Peyer's patch (tissue), 4 donors: ENCODE measurements around the gene RNF126. TPM values are rescaled to one million over a fixed set of nuclear protein-coding genes. Genes with fewer than 3 reads are reported as not detected.

Source experiments
- DNase-seq, 3 donors: peaks; one replicate each; pipeline ENCODE4 v3.0.0-alpha.2; 2017 to 2019
- H3K27ac ChIP-seq, 4 donors: fragments of 200-600 bp; sonication (generic); one replicate each; pipeline ENCODE4 v1.5.1; 2016 to 2019
- H3K27me3 ChIP-seq, 2 donors: fragments of 200-600 bp; sonication (generic); one replicate each; pipeline ENCODE4 v1.5.1; 2019
- H3K36me3 ChIP-seq, 3 donors: fragments of 200-600 bp; sonication (generic); one replicate each; pipeline ENCODE4 v1.5.1; 2016 to 2019
- H3K4me1 ChIP-seq, 4 donors: fragments of 200-600 bp; sonication (generic); one replicate each; pipeline ENCODE4 v1.5.1; 2016 to 2019
- H3K4me3 ChIP-seq, 4 donors: fragments of 200-600 bp; sonication (generic); 1 replicate in 3 of 4; 2 replicates in 1 of 4; pipeline ENCODE4 v1.5.1; 2016 to 2019; ENCODE audit warnings: mild to moderate bottlenecking in 1 of 4
- H3K9me3 ChIP-seq, 4 donors: fragments of 200-600 bp; sonication (generic); one replicate each; pipeline ENCODE4 v1.5.1; 2016 to 2019; ENCODE audit warnings: mild to moderate bottlenecking in 1 of 4
- POLR2A ChIP-seq, 2 donors: fragments of 450-650 bp; IDR thresholded peaks; one replicate each; pipeline ENCODE4 v1.5.1; 2017; ENCODE audit warnings: antibody characterized with exemption in 2 of 2, mild to moderate bottlenecking in 2 of 2, moderate library complexity in 2 of 2
- total RNA-seq, 4 donors: library from RNA; depleted of rRNA; stranded (reverse); fragments of >200 nt; gene quantifications; one replicate each; pipeline ENCODE4 v1.1.0, GENCODE V29; 2016
- TF ChIP-seq, protein P1 (sequence below), 6 experiments: fragments of 450-650 bp in 4 of 6; fragments of 200-600 bp in 2 of 6; sonication (generic) in 1 of 6; IDR thresholded peaks; one replicate each; pipeline ENCODE4 v1.5.1; 2017 to 2019; ENCODE audit warnings: antibody characterized with exemption in 6 of 6, mild to moderate bottlenecking in 3 of 6, moderate library complexity in 1 of 6

RNF126 gene
- total RNA-seq, 4 donors from 2014 or later: 83.3 to 119 (median 115) TPM

DNA sequence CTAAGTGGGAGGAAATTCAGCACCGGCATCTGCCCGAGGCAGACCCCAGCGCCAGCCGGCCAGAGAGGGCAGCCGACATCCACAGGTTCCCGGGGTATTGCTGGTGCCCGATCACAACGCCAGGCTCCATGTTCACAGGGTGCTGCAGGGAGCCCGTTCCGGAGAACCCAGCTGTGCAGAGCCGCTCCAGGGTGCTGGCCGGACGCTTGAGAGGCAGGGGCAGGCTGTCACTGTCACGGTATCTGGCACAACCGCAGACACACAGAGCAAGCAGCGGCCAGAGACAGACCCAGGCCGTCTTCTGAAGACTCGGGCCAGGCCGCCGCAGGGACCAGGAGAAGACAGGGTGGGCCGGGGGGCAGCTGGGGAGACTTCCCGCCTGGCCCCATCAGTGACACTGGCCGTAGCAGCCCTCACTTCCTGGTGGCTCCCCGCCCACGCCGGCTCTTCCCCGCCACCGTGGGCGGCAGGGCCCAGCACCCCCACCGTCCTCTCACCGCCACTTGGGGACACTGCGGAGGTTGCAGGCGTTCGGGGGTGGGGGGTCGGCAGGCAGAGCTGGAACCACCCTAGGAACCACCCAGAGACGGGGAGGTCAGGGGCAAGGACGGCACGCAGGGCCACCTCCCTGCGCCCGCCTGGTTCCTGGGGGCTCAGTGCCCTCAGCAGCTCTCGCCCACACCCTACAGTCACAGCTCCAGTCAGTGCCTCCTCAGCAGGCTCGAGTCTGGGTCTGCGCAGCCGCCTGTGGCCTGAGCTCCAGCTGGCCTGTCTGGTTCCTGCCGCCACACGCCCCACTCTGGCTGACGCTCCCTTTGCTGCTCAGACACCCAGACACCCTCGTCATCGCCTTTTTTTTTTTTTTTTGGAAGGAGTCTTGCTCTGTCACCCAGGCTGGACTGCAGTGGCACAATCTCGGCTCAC lies 3.8 kb downstream of the RNF126 start:
- Histone ChIP-seq H3K9me3 (no peaks in the 10 kb centered on the region), H3K4me1 (peaks cover 4 to 60% (median 42%) of the 10 kb centered on the region in 4 donors), H3K4me3 (peak overlapping the region in 3 of 4 donors; percentile 23 to 100 (median 96)), H3K27ac (peak overlapping the region; percentile 94 to 99 (median 98)), H3K27me3 (no peaks in the 10 kb centered on the region), H3K36me3 (peaks cover 0 to 11% (median 0%) of the 10 kb centered on the region in 3 donors)
- peak in 2 of 3 donors; percentile 68 to 82 for DNase-seq
- TF ChIP-seq, protein P1, sequence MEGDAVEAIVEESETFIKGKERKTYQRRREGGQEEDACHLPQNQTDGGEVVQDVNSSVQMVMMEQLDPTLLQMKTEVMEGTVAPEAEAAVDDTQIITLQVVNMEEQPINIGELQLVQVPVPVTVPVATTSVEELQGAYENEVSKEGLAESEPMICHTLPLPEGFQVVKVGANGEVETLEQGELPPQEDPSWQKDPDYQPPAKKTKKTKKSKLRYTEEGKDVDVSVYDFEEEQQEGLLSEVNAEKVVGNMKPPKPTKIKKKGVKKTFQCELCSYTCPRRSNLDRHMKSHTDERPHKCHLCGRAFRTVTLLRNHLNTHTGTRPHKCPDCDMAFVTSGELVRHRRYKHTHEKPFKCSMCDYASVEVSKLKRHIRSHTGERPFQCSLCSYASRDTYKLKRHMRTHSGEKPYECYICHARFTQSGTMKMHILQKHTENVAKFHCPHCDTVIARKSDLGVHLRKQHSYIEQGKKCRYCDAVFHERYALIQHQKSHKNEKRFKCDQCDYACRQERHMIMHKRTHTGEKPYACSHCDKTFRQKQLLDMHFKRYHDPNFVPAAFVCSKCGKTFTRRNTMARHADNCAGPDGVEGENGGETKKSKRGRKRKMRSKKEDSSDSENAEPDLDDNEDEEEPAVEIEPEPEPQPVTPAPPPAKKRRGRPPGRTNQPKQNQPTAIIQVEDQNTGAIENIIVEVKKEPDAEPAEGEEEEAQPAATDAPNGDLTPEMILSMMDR (IDR thresholded peaks at IDR 0.05): no peak
- no peak for TF ChIP-seq POLR2A (IDR thresholded peaks at IDR 0.05)

DNA sequence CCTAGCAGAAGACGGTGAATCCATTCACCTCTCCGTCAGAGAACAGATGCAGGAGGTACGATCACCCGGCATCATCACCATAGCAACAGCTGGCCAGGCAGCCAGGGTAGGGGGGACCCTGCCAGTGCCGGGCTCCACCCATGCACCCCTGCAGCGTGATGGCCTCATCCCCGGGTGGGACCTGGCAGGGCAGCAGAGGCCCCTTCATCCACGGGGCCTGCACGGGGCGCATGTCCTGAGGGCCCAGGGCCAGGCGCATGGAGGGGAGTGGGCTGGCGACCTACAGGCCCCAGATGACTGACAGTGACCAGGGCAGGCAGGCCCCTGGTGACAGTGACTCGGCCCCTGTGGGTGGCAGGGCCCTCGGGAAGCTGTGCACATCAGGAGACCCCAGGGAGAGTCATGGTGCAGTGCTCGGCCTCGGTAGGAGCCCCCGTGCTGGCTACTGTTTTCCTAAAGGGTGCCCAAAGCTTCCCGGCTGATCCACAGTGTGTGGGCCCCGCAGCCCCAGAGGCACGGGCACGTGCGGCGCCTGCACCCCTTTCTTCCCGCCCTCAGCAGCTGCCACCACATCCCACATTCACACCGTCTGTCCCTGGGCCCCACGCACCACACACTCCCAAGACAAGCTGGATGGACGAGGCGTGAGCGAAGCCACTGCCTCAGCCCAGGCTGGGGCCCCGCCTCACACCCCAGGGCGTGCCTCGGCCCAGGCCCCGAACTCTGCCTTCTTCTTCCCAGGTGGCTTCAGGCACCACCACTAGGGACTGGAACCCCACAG lies 4.8 kb downstream of the RNF126 start:
- DNase-seq: peak in 1 of 3 donors; percentile 47
- Histone ChIP-seq H3K9me3 (no peaks in the 10 kb centered on the region), H3K27me3 (no peaks in the 10 kb centered on the region), H3K36me3 (peaks cover 0 to 20% (median 0%) of the 10 kb centered on the region in 3 donors), H3K4me3 (peak overlapping the region in 2 of 4 donors; percentile 10 to 23), H3K4me1 (peaks cover 0 to 56% (median 36%) of the 10 kb centered on the region in 4 donors), H3K27ac (peak overlapping the region in 1 of 4 donors; percentile 94)
- TF ChIP-seq, protein P1 (IDR thresholded peaks at IDR 0.05): no peak
- TF ChIP-seq POLR2A (IDR thresholded peaks at IDR 0.05): no peak

DNA sequence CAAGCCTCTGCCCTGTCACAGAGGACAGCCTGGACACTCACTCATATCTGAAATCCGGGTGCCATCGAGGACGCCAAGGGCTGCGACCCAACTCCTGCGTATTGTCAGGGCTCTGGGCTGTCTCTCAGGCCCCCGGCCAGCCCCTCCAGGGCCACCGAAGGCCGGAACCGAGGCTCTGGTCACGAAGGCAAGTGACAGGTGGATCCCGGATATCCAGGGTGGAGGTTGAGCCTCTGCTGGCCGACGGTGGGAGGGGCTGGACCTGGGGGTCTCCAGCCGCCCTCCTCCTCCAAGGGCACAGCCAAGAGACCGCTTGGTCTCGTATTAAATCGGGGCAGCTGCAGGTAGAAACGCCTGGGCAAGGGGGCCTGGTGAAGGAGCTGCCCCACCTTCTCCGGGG lies 5.4 kb downstream of the RNF126 start:
- Histone ChIP-seq H3K36me3 (peaks cover 0 to 25% (median 0%) of the 10 kb centered on the region in 3 donors), H3K9me3 (no peaks in the 10 kb centered on the region), H3K4me3 (no peak overlapping the region), H3K4me1 (peaks cover 0 to 56% (median 36%) of the 10 kb centered on the region in 4 donors), H3K27ac (peak overlapping the region in 1 of 4 donors; percentile 94), H3K27me3 (no peaks in the 10 kb centered on the region)
- DNase-seq: no peak
- TF ChIP-seq POLR2A (IDR thresholded peaks at IDR 0.05): no peak

DNA sequence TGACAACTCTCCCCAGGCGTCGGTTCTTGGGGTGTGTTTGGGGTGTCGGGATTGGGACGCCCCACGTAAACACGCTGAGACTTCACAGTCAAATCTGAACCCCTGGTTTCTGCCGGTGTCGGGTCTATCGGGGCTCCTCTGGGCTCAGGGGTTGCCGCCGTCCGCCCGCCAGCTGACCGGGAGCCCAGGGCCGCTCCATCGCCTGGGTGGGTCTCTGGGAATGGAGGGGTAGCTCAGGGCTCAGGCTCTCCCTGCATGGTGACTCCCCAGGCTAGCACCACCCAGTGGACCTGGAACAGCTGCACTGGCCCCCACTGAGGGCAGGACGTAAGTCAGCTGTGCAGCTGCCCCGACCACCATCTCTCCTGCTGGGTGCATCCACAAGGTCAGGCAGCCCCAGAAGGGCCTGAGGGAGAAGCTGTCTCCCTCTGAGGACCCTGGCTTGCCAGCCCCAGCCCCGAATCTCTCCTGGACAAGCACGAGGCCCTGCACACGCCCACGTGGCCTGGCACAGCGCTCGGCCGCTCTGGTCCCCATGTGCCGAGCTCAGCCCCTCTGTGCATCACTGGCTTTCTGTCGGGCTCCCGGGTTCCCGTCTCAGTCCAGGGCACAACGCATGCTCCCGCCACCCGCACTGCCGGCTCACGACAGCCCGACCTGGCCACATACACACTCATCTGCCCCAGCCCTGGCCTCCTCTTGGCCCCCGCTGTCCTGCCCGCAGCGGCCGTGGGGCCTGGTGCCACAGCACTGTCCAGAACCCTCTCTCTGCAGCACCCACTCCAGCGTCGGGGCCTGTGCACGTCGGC lies 6.1 kb downstream of the RNF126 start:
- Histone ChIP-seq H3K4me3 (no peak overlapping the region), H3K4me1 (peaks cover 0 to 55% (median 35%) of the 10 kb centered on the region in 4 donors), H3K27me3 (no peaks in the 10 kb centered on the region), H3K27ac (no peak overlapping the region), H3K36me3 (peaks cover 0 to 32% (median 0%) of the 10 kb centered on the region in 3 donors), H3K9me3 (no peaks in the 10 kb centered on the region)
- TF ChIP-seq, protein P1 (IDR thresholded peaks at IDR 0.05): no peak
- TF ChIP-seq POLR2A (IDR thresholded peaks at IDR 0.05): no peak
- no peak for DNase-seq

DNA sequence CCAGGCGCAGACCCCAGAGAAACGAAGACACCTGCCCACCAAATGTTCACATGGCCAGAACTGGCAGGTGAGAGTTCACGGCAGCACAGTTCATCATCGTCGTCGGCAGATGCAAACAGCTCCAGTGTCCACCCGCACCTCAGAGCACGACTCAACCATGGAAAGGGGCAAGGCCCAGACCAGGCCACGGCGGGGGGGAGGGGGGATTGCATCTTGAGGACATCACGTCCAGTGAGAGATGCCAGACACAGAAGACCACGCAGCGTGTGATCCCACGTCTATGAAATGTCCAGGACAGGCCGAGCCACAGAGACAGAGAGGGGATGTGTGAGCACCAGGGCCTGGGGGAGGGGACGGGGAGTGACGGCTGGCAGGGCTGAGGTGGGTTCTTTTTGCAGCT lies 7.3 kb downstream of the RNF126 start:
- peaks cover 0 to 44% (median 0%) of the 10 kb centered on the region in 3 donors for H3K36me3 ChIP-seq
- no peak overlapping the region for H3K27ac ChIP-seq

More for the DNA sequence above, 7.3 kb downstream of the RNF126 start:
- TF ChIP-seq, protein P1 (IDR thresholded peaks at IDR 0.05): no peak
- TF ChIP-seq POLR2A (IDR thresholded peaks at IDR 0.05): no peak
- Histone ChIP-seq H3K4me3 (no peak overlapping the region), H3K4me1 (peaks cover 0 to 44% (median 27%) of the 10 kb centered on the region in 4 donors), H3K27me3 (no peaks in the 10 kb centered on the region), H3K9me3 (no peaks in the 10 kb centered on the region)
- no peak for DNase-seq
